PC-9 (cell line): ENCODE measurements around the gene CLNK. TPM values are rescaled to one million over a fixed set of nuclear protein-coding genes. Genes with fewer than 3 reads are reported as not detected.

Source experiments
- BruUV-seq: library from RNA; stranded (reverse); fragments of 400-500 nt; replicated peaks from 2 replicates; lab custom pipeline; 2021; lab: Mats Ljungman, UMichigan
- CTCF ChIA-PET: fragments of 300-600 bp; sonication (Branson Sonifier 250); formaldehyde crosslinking; loops from one replicate; lab custom pipeline; 2022; ENCODE audit warnings: antibody characterized with exemption; lab: Charles Lee
- POLR2A ChIA-PET: fragments of 300-600 bp; sonication (Branson Sonifier 250); formaldehyde crosslinking; loops from one replicate; lab custom pipeline; 2022; ENCODE audit warnings: antibody characterized with exemption; ENCODE audit not compliant: unreplicated experiment; lab: Charles Lee
- DNase-seq, 2 experiments: peaks; one replicate each; pipeline versions ENCODE4 v3.0.0 to v3.0.0-alpha.2; 2015 to 2022; ENCODE audit warnings: mixed read lengths in 1 of 2
- H2AFZ ChIP-seq: fragments of 200-600 bp; sonication (generic); 2 replicates; pipeline ENCODE4 v1.8.1; 2017; ENCODE audit warnings: antibody characterized with exemption
- H3F3A ChIP-seq: fragments of 200-600 bp; sonication (generic); 2 replicates; pipeline ENCODE4 v1.8.1; 2017; ENCODE audit warnings: antibody characterized with exemption, mild to moderate bottlenecking, low read depth; ENCODE audit not compliant: insufficient read depth
- H3K27ac ChIP-seq: fragments of 200-600 bp; sonication (generic); 2 replicates; pipeline ENCODE4 v1.6.1; 2016; ENCODE audit warnings: mixed run types
- H3K27me3 ChIP-seq: fragments of 200-600 bp; sonication (generic); 2 replicates; pipeline ENCODE4 v1.6.1; 2016; ENCODE audit warnings: low read depth, mixed run types; ENCODE audit not compliant: insufficient read depth
- H3K36me3 ChIP-seq: fragments of 200-600 bp; sonication (generic); 2 replicates; pipeline ENCODE4 v1.6.1; 2016; ENCODE audit warnings: low read depth, mixed run types
- H3K4me1 ChIP-seq: fragments of 200-600 bp; sonication (generic); replicated peaks from 2 replicates; pipeline ENCODE4 v1.6.1; 2016; ENCODE audit warnings: mixed run types; ENCODE audit not compliant: insufficient read depth
- H3K4me2 ChIP-seq: fragments of 200-600 bp; sonication (generic); 2 replicates; pipeline ENCODE4 v1.6.1; 2017; ENCODE audit warnings: mixed run types
- H3K4me3 ChIP-seq: fragments of 200-600 bp; sonication (generic); 2 replicates; pipeline ENCODE4 v1.6.1; 2016; ENCODE audit warnings: mixed run types
- H3K79me2 ChIP-seq: fragments of 200-600 bp; sonication (generic); 2 replicates; pipeline ENCODE4 v1.6.1; 2017; ENCODE audit warnings: low read depth, mixed run types
- H3K9me2 ChIP-seq: fragments of 200-600 bp; sonication (generic); 2 replicates; pipeline ENCODE4 v1.8.1; 2017; ENCODE audit warnings: mild to moderate bottlenecking; ENCODE audit not compliant: insufficient read depth
- H3K9me3 ChIP-seq: fragments of 200-600 bp; sonication (generic); 2 replicates; pipeline ENCODE4 v1.8.1; 2016; ENCODE audit warnings: low read depth; ENCODE audit not compliant: insufficient read depth
- H4K20me1 ChIP-seq: fragments of 200-600 bp; sonication (generic); 2 replicates; pipeline ENCODE4 v1.8.1; 2017; ENCODE audit not compliant: insufficient read depth
- CTCF ChIP-seq: fragments of 200-600 bp; sonication (generic); conservative IDR thresholded peaks from 2 replicates; pipeline ENCODE4 v1.6.1; 2017; ENCODE audit warnings: mixed run types, antibody characterized with exemption, mild to moderate bottlenecking, moderate library complexity
- EZH2 ChIP-seq: fragments of 200-600 bp; sonication (generic); IDR thresholded peaks from 2 replicates; pipeline ENCODE4 v1.8.0; 2017; ENCODE audit warnings: antibody characterized with exemption, low read depth
- intact Hi-C: fragments of 100-400 bp; cut with micrococcal nuclease; formaldehyde crosslinking; loops from one replicate; pipeline ENCODE4 v1.10.0; 2022; ENCODE audit not compliant: unreplicated experiment
- total RNA-seq: library from RNA; stranded (reverse); gene quantifications from 2 replicates; pipeline ENCODE4 v1.2.3, GENCODE V29; 2021

The CLNK gene
- total RNA-seq, 1 experiment from 2014 or later = not detected

DNA sequence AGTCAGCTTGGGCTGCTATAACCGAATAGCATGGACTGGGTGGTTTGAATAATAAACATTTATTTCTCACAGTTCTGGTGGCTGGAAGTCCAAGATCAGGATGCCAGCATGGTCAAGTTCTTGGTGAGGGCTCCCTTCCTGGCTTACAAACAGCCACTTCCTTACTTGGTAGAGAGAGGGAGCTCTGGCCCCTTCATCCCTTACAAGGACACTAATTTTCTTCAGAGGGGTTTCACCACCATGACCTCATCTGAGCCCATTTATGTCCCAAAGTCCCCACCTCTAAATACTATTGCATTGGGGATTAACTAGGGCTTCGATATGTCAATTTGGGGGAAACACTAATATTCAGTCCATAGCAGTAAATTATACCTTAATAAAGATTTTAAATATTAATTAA, 61.8 kb downstream of the CLNK start:
- intact Hi-C loops = loop anchor here (5.0 kb wide), 1 partner anchor 35 kb away; no protein-coding TSS in a partner anchor
- Histone ChIP-seq H3K4me1 (0 out of 2 replicates have a peak, but pooled peaks cover 5% of the 10 kb centered on the region), H3K9me3 (no peaks in the 10 kb centered on the region), H3K27ac (no peak overlapping the region), H4K20me1 (no peaks in the 10 kb centered on the region), H3F3A (no peaks in the 10 kb centered on the region), H3K27me3 (no peaks in the 10 kb centered on the region), H3K4me3 (no peak overlapping the region), H3K9me2 (no peaks in the 10 kb centered on the region), H3K79me2 (no peaks in the 10 kb centered on the region), H3K4me2 (no peak overlapping the region), H2AFZ (no peak overlapping the region), H3K36me3 (no peaks in the 10 kb centered on the region)
- TF ChIP-seq EZH2 (no peak), CTCF (0 out of 2 replicates have a peak, but pooled peaks have one; percentile 18)
- POLR2A ChIA-PET = no interaction called here
- CTCF ChIA-PET = no interaction called here
- no TSS peak for BruUV-seq
- DNase-seq = no peak

- no peaks in the 10 kb centered on the region for H4K20me1 ChIP-seq
- H3K36me3 ChIP-seq = no peaks in the 10 kb centered on the region
- CTCF ChIA-PET = no interaction called here
- no peak for TF ChIP-seq CTCF
- TF ChIP-seq EZH2 = no peak
- H3K27me3 ChIP-seq = no peaks in the 10 kb centered on the region
- no peaks in the 10 kb centered on the region for H3K9me2 ChIP-seq
- no peaks in the 10 kb centered on the region for H3K79me2 ChIP-seq
- 0 out of 2 replicates have a peak, but pooled peaks cover 5% of the 10 kb centered on the region for H3K4me1 ChIP-seq
- BruUV-seq = no TSS peak
- intact Hi-C loops = loop anchor here (5.0 kb wide), 1 partner anchor 36 kb away; no protein-coding TSS in a partner anchor
- POLR2A ChIA-PET = no interaction called here
- H3K4me3 ChIP-seq = no peak overlapping the region
- H3F3A ChIP-seq = no peaks in the 10 kb centered on the region
- H2AFZ ChIP-seq = no peak overlapping the region
- no peak for DNase-seq
- H3K4me2 ChIP-seq = no peak overlapping the region
- H3K27ac ChIP-seq = no peak overlapping the region
- no peaks in the 10 kb centered on the region for H3K9me3 ChIP-seq
These were observed 63.6 kb downstream of the CLNK start for GRCh38 chr4:10620935-10621488.

DNA sequence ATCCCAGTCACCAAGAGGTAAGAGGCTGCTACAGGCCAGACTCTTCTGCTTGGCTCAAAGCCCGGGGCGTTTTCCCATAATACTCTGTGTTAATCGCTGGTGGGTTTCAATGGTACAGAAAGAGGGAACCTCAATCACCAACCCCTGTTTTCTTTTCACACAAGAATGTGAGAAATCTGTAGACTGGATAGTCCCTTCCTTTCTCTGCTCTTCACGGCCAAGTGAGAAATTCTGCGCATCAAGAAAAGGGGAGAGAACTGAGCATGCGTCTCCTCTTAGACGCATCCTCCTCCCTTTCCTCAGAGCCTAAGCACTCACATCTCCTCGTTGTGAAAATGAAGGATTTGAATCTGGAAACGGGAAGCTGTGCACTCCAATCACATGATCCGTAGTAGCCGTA, 64.7 kb downstream of the CLNK start:
- no peak overlapping the region for H3K4me2 ChIP-seq
- no peak overlapping the region for H3K27ac ChIP-seq
- no peak for TF ChIP-seq CTCF
- ChIA-PET CTCF (no interaction called here), POLR2A (no interaction called here)
- no peaks in the 10 kb centered on the region for H3K9me3 ChIP-seq
- H3K36me3 ChIP-seq = no peaks in the 10 kb centered on the region
- no peaks in the 10 kb centered on the region for H3K9me2 ChIP-seq
- H3K27me3 ChIP-seq = no peaks in the 10 kb centered on the region
- no TSS peak for BruUV-seq
- intact Hi-C loops = loop anchor here (5.0 kb wide), 1 partner anchor 37 kb away; no protein-coding TSS in a partner anchor
- 0 out of 2 replicates have a peak, but pooled peaks cover 5% of the 10 kb centered on the region for H3K4me1 ChIP-seq
- H3K4me3 ChIP-seq = no peak overlapping the region
- H4K20me1 ChIP-seq = no peaks in the 10 kb centered on the region
- no peak overlapping the region for H2AFZ ChIP-seq
- no peak for DNase-seq
- no peaks in the 10 kb centered on the region for H3F3A ChIP-seq
- H3K79me2 ChIP-seq = no peaks in the 10 kb centered on the region
